ENCODE results near the gene ROR1.

DNA sequence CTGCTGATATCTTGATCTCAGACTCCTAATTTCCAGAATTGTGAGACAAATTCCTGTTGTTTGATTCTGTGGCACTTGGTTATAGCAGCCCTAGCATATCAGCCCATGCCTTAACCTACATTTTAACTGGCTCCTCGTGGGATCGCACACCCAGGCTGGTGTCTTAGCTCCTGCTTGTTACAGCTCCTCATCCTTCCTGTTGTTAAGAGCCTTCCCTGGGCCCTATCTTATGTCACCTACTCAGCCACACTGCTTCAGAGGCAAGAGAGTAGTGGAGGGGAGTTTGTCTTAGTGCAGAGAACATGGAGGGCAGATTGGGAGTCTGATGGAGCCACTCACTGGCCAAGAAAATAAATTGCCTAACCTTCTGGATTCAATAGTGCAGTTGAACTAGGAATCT is 131.0 kb downstream of the ROR1 start:
- TF ChIP-seq MYBL2 (IDR thresholded peaks at IDR 0.05; ENCODE audit: low read depth): no peak
- no peak for TF ChIP-seq MYBL2 (CRISPR knock-in tag; IDR thresholded peaks at IDR 0.05; ENCODE audit: borderline replicate concordance)
- TF ChIP-seq ZBTB8A (IDR thresholded peaks at IDR 0.05; ENCODE audit: partially characterized antibody): no peak
- no peak for TF ChIP-seq ZNF384 (IDR thresholded peaks at IDR 0.05; ENCODE audit: low read depth, low read length)
- no peak for TF ChIP-seq POLR2A (conservative IDR thresholded peaks at IDR 0.05)
- TF ChIP-seq, protein P1, sequence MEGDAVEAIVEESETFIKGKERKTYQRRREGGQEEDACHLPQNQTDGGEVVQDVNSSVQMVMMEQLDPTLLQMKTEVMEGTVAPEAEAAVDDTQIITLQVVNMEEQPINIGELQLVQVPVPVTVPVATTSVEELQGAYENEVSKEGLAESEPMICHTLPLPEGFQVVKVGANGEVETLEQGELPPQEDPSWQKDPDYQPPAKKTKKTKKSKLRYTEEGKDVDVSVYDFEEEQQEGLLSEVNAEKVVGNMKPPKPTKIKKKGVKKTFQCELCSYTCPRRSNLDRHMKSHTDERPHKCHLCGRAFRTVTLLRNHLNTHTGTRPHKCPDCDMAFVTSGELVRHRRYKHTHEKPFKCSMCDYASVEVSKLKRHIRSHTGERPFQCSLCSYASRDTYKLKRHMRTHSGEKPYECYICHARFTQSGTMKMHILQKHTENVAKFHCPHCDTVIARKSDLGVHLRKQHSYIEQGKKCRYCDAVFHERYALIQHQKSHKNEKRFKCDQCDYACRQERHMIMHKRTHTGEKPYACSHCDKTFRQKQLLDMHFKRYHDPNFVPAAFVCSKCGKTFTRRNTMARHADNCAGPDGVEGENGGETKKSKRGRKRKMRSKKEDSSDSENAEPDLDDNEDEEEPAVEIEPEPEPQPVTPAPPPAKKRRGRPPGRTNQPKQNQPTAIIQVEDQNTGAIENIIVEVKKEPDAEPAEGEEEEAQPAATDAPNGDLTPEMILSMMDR (IDR thresholded peaks at IDR 0.05 in 2 of 3, conservative IDR thresholded peaks at IDR 0.05 in 1 of 3; ENCODE audit: insufficient read depth in 2 of 3, low read depth in 1 of 3, low read length in 3 of 3): no peak
- TF ChIP-seq, protein P2, sequence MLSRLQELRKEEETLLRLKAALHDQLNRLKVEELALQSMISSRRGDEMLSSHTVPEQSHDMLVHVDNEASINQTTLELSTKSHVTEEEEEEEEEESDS (CRISPR knock-in tag; IDR thresholded peaks at IDR 0.05): no peak
